Caco-2 (cell line): ENCODE data around the gene RFPL1. TPM values are rescaled to one million over a fixed set of nuclear protein-coding genes. Genes with fewer than 3 reads are reported as not detected.
"Not testable (repeated sequence)": the region's sequence is repeated elsewhere in the genome, so short reads cannot be mapped to it uniquely, and the experiment has no call there.

ENCODE experiments used
- BruUV-seq: library from RNA; stranded (reverse); fragments of 400-500 nt; replicated peaks from 2 replicates; lab custom pipeline; 2021; lab: Mats Ljungman, UMichigan
- CTCF ChIA-PET: fragments of 300-600 bp; sonication (Branson Sonifier 250); formaldehyde crosslinking; loops from one replicate; lab custom pipeline; 2022; ENCODE audit warnings: antibody characterized with exemption; lab: Charles Lee
- POLR2A ChIA-PET: fragments of 300-600 bp; sonication (Branson Sonifier 250); formaldehyde crosslinking; loops from one replicate; lab custom pipeline; 2022; ENCODE audit warnings: antibody characterized with exemption; lab: Charles Lee
- DNase-seq, 2 experiments: peaks; one replicate each; pipeline versions ENCODE4 v3.0.0 to v3.0.0-alpha.2; 2020 to 2022
- H3K27me3 ChIP-seq: replicated peaks from 2 replicates; pipeline ENCODE4 v1.6.0; 2011; ENCODE audit warnings: low read length; ENCODE audit not compliant: control insufficient read depth, insufficient read depth
- H3K36me3 ChIP-seq: 2 replicates; pipeline ENCODE4 v1.5.1; 2011; ENCODE audit warnings: low read length; ENCODE audit not compliant: control insufficient read depth, insufficient read depth
- H3K4me1 ChIP-seq: fragments of 250-450 bp; sonication (Bioruptor Pico); 2 replicates; pipeline ENCODE4 v1.5.1; 2020; ENCODE audit warnings: mild to moderate bottlenecking
- H3K4me3 ChIP-seq: 2 replicates; pipeline ENCODE4 v1.5.1; 2011; ENCODE audit warnings: low read depth, mild to moderate bottlenecking, control low read depth, low read length
- H3K9me3 ChIP-seq: fragments of 250-450 bp; sonication (Bioruptor Pico); 2 replicates; pipeline ENCODE4 v1.5.1; 2020; ENCODE audit warnings: mild to moderate bottlenecking, moderate library complexity
- H3K27ac Mint-ChIP-seq: one replicate; pipeline ENCODE4 v1.8.0; 2022; ENCODE audit warnings: mixed read lengths; ENCODE audit not compliant: unreplicated experiment
- H3K27me3 Mint-ChIP-seq: one replicate; pipeline ENCODE4 v1.8.0; 2022; ENCODE audit warnings: mixed read lengths; ENCODE audit not compliant: insufficient read depth, unreplicated experiment
- H3K36me3 Mint-ChIP-seq: one replicate; pipeline ENCODE4 v1.8.0; 2022; ENCODE audit warnings: mild to moderate bottlenecking, mixed read lengths; ENCODE audit not compliant: insufficient read depth, unreplicated experiment
- H3K4me1 Mint-ChIP-seq: one replicate; pipeline ENCODE4 v1.8.0; 2022; ENCODE audit warnings: low read depth, mixed read lengths; ENCODE audit not compliant: unreplicated experiment
- H3K4me3 Mint-ChIP-seq: one replicate; pipeline ENCODE4 v1.8.0; 2022; ENCODE audit warnings: mild to moderate bottlenecking, moderate library complexity, mixed read lengths; ENCODE audit not compliant: unreplicated experiment
- H3K9me3 Mint-ChIP-seq: one replicate; pipeline ENCODE4 v1.8.0; 2022; ENCODE audit warnings: mixed read lengths; ENCODE audit not compliant: unreplicated experiment
- CTCF ChIP-seq, 2 experiments: fragments of 200-600 bp in 1 of 2; IDR thresholded peaks; 1 replicate in 1 of 2; 2 replicates in 1 of 2; pipeline versions ENCODE4 v1.5.1 to v1.8.0; 2011 to 2022; ENCODE audit warnings: antibody characterized with exemption in 1 of 2, control low read depth in 1 of 2, inconsistent platforms in 1 of 2, low read depth in 1 of 2, low read length in 1 of 2, mild to moderate bottlenecking in 1 of 2, moderate library complexity in 1 of 2; ENCODE audit not compliant: insufficient read depth in 1 of 2, severe bottlenecking in 1 of 2, unreplicated experiment in 1 of 2
- intact Hi-C: fragments of 100-400 bp; cut with micrococcal nuclease; formaldehyde crosslinking; loops from one replicate; pipeline ENCODE4 v1.10.0; 2022; ENCODE audit not compliant: unreplicated experiment
- total RNA-seq: library from RNA; stranded (reverse); gene quantifications from 2 replicates; pipeline ENCODE4 v1.2.3, GENCODE V29; 2022

Gene RFPL1
- total RNA-seq, 1 experiment from 2014 or later: not detected

GRCh38 chr22:29408940-29409339 lies 29.4 kb upstream of the RFPL1 start:
- BruUV-seq: no TSS peak
- Histone ChIP-seq H3K4me1 (no peaks in the 10 kb centered on the region), H3K36me3 (no peaks in the 10 kb centered on the region), H3K9me3 (no peaks in the 10 kb centered on the region), H3K4me3 (no peak overlapping the region), H3K27me3 (no peaks in the 10 kb centered on the region)
- intact Hi-C loops: no loop called here
- Mint-ChIP-seq H3K9me3 (no peaks in the 10 kb centered on the region), H3K4me1 (no peaks in the 10 kb centered on the region), H3K27ac (no peak overlapping the region), H3K36me3 (no peaks in the 10 kb centered on the region), H3K4me3 (no peak overlapping the region), H3K27me3 (no peaks in the 10 kb centered on the region)
- no peak for DNase-seq
- POLR2A ChIA-PET: no interaction called here
- CTCF ChIA-PET: no interaction called here
- TF ChIP-seq CTCF (IDR thresholded peaks at IDR 0.05; ENCODE audit: insufficient read depth in 1 of 2, low read depth in 1 of 2, low read length in 1 of 2, severe bottlenecking in 1 of 2, unreplicated experiment in 1 of 2): no peak

- H3K27me3 ChIP-seq, DNase-seq, H3K9me3 Mint-ChIP-seq, POLR2A ChIA-PET, H3K36me3 Mint-ChIP-seq, intact Hi-C loops, CTCF ChIA-PET, H3K27me3 Mint-ChIP-seq, H3K4me3 Mint-ChIP-seq, H3K4me1 ChIP-seq, H3K27ac Mint-ChIP-seq, BruUV-seq, H3K9me3 ChIP-seq, H3K4me1 Mint-ChIP-seq, H3K36me3 ChIP-seq, H3K4me3 ChIP-seq: not testable (repeated sequence)
Measured at GRCh38 chr22:29411569-29412211, 26.7 kb upstream of the RFPL1 start.

GRCh38 chr22:29412772-29413171 lies 25.6 kb upstream of the RFPL1 start:
- POLR2A ChIA-PET, H3K27ac Mint-ChIP-seq, H3K4me1 ChIP-seq, intact Hi-C loops, DNase-seq, H3K36me3 Mint-ChIP-seq, H3K36me3 ChIP-seq, H3K4me3 Mint-ChIP-seq, H3K4me3 ChIP-seq, H3K4me1 Mint-ChIP-seq, H3K27me3 ChIP-seq, H3K9me3 Mint-ChIP-seq, H3K27me3 Mint-ChIP-seq, BruUV-seq, H3K9me3 ChIP-seq: not testable (repeated sequence)
- CTCF ChIA-PET: interaction anchor here (0.6 kb wide), 1 partner anchor 1998 kb away, joined by 3 read pairs; no protein-coding TSS in a partner anchor
- TF ChIP-seq CTCF (IDR thresholded peaks at IDR 0.05; ENCODE audit: insufficient read depth in 1 of 2, low read depth in 1 of 2, low read length in 1 of 2, severe bottlenecking in 1 of 2, unreplicated experiment in 1 of 2): peak; percentile 29 to 44

GRCh38 chr22:29414951-29415591 lies 23.3 kb upstream of the RFPL1 start:
- BruUV-seq, CTCF ChIA-PET, H3K9me3 Mint-ChIP-seq, H3K4me1 ChIP-seq, H3K36me3 Mint-ChIP-seq, H3K27ac Mint-ChIP-seq, POLR2A ChIA-PET, intact Hi-C loops, DNase-seq, H3K9me3 ChIP-seq, H3K4me3 ChIP-seq, H3K27me3 Mint-ChIP-seq, H3K4me1 Mint-ChIP-seq, H3K36me3 ChIP-seq, H3K27me3 ChIP-seq: not testable (repeated sequence)
- H3K4me3 Mint-ChIP-seq: peak overlapping the region; percentile 49

- CTCF ChIA-PET: interaction anchor here (0.6 kb wide), 1 partner anchor 156 kb away, joined by 3 read pairs; no protein-coding TSS in a partner anchor
- H3K27me3 Mint-ChIP-seq, H3K4me3 Mint-ChIP-seq, H3K9me3 ChIP-seq, H3K4me3 ChIP-seq, BruUV-seq, H3K4me1 Mint-ChIP-seq, H3K36me3 Mint-ChIP-seq, H3K27ac Mint-ChIP-seq, H3K27me3 ChIP-seq, H3K36me3 ChIP-seq, DNase-seq, intact Hi-C loops, H3K9me3 Mint-ChIP-seq, H3K4me1 ChIP-seq: not testable (repeated sequence)
- POLR2A ChIA-PET: interaction anchor here (0.5 kb wide), 1 partner anchor 135 kb away, joined by 3 read pairs; the partner anchor contains the start of gene THOC5
Measured at GRCh38 chr22:29418704-29419103, 19.7 kb upstream of the RFPL1 start.
